A673 (cell line): Measurements from ENCODE around the gene TSPYL4. TPM values are rescaled to one million over a fixed set of nuclear protein-coding genes. Genes with fewer than 3 reads are reported as not detected.
"Not testable (repeated sequence)": the region's sequence is repeated elsewhere in the genome, so short reads cannot be mapped to it uniquely, and the experiment has no call there.

Experiments
- BruUV-seq: library from RNA; stranded (reverse); fragments of 400-500 nt; replicated peaks from 2 replicates; lab custom pipeline; 2021; lab: Mats Ljungman, UMichigan
- CTCF ChIA-PET: fragments of 300-600 bp; sonication (Branson Sonifier 250); formaldehyde crosslinking; loops from one replicate; lab custom pipeline; 2022; ENCODE audit warnings: antibody characterized with exemption; lab: Charles Lee
- POLR2A ChIA-PET: fragments of 300-600 bp; sonication (Branson Sonifier 250); formaldehyde crosslinking; loops from one replicate; lab custom pipeline; 2022; ENCODE audit warnings: antibody characterized with exemption; ENCODE audit not compliant: low non-redundant PET; lab: Charles Lee
- DNase-seq: peaks from one replicate; pipeline ENCODE4 v3.0.0-alpha.2; 2015; ENCODE audit warnings: low spot score
- H3K27ac ChIP-seq: fragments of 200-600 bp; sonication (generic); 2 replicates; pipeline ENCODE4 v1.5.1; 2016; ENCODE audit warnings: mixed run types, low read depth, mild to moderate bottlenecking, mixed read lengths, antibody characterized with exemption, low read length; ENCODE audit not compliant: poor library complexity, severe bottlenecking
- H3K27me3 ChIP-seq: fragments of 200-600 bp; sonication (generic); replicated peaks from 2 replicates; pipeline ENCODE4 v1.6.1; 2017; ENCODE audit warnings: mixed run types, low read depth, mild to moderate bottlenecking, mixed read lengths, antibody characterized with exemption, low read length; ENCODE audit not compliant: insufficient read depth, poor library complexity
- H3K36me3 ChIP-seq: fragments of 200-600 bp; sonication (generic); 2 replicates; pipeline ENCODE4 v1.6.1; 2016; ENCODE audit warnings: mixed run types, mild to moderate bottlenecking, mixed read lengths, antibody characterized with exemption, low read length; ENCODE audit not compliant: insufficient read depth, poor library complexity, severe bottlenecking
- H3K4me1 ChIP-seq: fragments of 200-600 bp; sonication (generic); 2 replicates; pipeline ENCODE4 v1.6.1; 2017; ENCODE audit warnings: mixed run types, mild to moderate bottlenecking, mixed read lengths, antibody characterized with exemption, low read length; ENCODE audit not compliant: insufficient read depth, poor library complexity, severe bottlenecking
- H3K4me3 ChIP-seq: fragments of 200-600 bp; sonication (generic); 2 replicates; pipeline ENCODE4 v1.5.1; 2016; ENCODE audit warnings: low read depth, mixed run types, mild to moderate bottlenecking, mixed read lengths, low read length; ENCODE audit not compliant: poor library complexity, severe bottlenecking
- H3K9me3 ChIP-seq: fragments of 200-600 bp; sonication (generic); 2 replicates; pipeline ENCODE4 v1.6.1; 2016; ENCODE audit warnings: mixed run types, low read depth, mild to moderate bottlenecking, mixed read lengths, antibody characterized with exemption, low read length; ENCODE audit not compliant: poor library complexity, severe bottlenecking
- CTCF ChIP-seq: fragments of 300-800, 200-600 bp; sonication (generic); conservative IDR thresholded peaks from 2 replicates; pipeline ENCODE4 v1.5.1; 2017; ENCODE audit warnings: low read depth, mild to moderate bottlenecking, antibody characterized with exemption, low read length, moderate library complexity, mixed read lengths
- EZH2 ChIP-seq: fragments of 200-600 bp; sonication (generic); IDR thresholded peaks from 2 replicates; pipeline ENCODE4 v1.6.1; 2017; ENCODE audit warnings: borderline replicate concordance, low read depth, mild to moderate bottlenecking, mixed read lengths, antibody characterized with exemption, low read length; ENCODE audit not compliant: poor library complexity, severe bottlenecking
- intact Hi-C: fragments of 100-400 bp; cut with micrococcal nuclease; formaldehyde crosslinking; loops from one replicate; pipeline ENCODE4 v1.10.0; 2022; ENCODE audit not compliant: unreplicated experiment
- total RNA-seq: library from RNA; stranded (reverse); gene quantifications from 2 replicates; pipeline ENCODE4 v1.2.3, GENCODE V29; 2021

TSPYL4 gene
- total RNA-seq, 1 experiment from 2014 or later, result 17.2 TPM

- TF ChIP-seq EZH2, result no peak
- TF ChIP-seq CTCF, result peak; percentile 90
- BruUV-seq, result no TSS peak
- CTCF ChIA-PET, result interaction anchor here (0.6 to 2.2 kb wide), 7 partner anchors 19 to 574 kb away, joined by 3 to 17 read pairs (median 7); no protein-coding TSS in a partner anchor
- POLR2A ChIA-PET, result no interaction called here
- Histone ChIP-seq H3K27me3 (no peaks in the 10 kb centered on the region), H3K27ac (no peak overlapping the region), H3K9me3 (no peaks in the 10 kb centered on the region), H3K4me3 (no peak overlapping the region), H3K4me1 (no peaks in the 10 kb centered on the region), H3K36me3 (no peaks in the 10 kb centered on the region)
- intact Hi-C loops, result loop anchor here (1.0 to 10.0 kb wide), 4 partner anchors 147 to 274 kb away; no protein-coding TSS in a partner anchor
- DNase-seq, result peak; percentile 58
Measured at GRCh38 chr6:116287689-116288282, 33.9 kb upstream of the TSPYL4 start.

- H3K36me3 ChIP-seq, result no peaks in the 10 kb centered on the region
- DNase-seq, result no peak
- H3K27me3 ChIP-seq, result no peaks in the 10 kb centered on the region
- CTCF ChIA-PET, result interaction anchor here (0.6 to 2.2 kb wide), 7 partner anchors 18 to 575 kb away, joined by 3 to 17 read pairs (median 7); no protein-coding TSS in a partner anchor
- TF ChIP-seq CTCF (no peak), EZH2 (no peak)
- H3K4me1 ChIP-seq, result no peaks in the 10 kb centered on the region
- no peak overlapping the region for H3K27ac ChIP-seq
- H3K9me3 ChIP-seq, result no peaks in the 10 kb centered on the region
- no TSS peak for BruUV-seq
- POLR2A ChIA-PET, result no interaction called here
- intact Hi-C loops, result loop anchor here (1.0 to 10.0 kb wide), 4 partner anchors 148 to 274 kb away; no protein-coding TSS in a partner anchor
- H3K4me3 ChIP-seq, result no peak overlapping the region
Measured at GRCh38 chr6:116286773-116287358, 33.0 kb upstream of the TSPYL4 start.

DNA sequence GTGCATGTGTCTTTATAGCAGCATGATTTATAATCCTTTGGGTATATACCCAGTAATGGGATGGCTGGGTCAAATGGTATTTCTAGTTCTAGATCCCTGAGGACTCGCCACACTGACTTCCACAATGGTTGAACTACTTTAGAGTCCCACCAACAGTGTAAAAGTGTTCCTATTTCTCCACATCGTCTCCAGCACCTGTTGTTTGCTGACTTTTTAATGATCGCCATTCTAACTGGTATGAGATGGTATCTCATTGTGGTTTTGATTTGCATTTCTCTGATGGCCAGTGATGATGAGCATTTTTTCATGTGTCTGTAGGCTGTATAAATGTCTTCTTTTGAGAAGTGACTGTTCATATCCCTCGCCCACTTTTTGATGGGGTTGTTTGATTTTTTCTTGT lies 31.1 kb upstream of the TSPYL4 start:
- H3K27me3 ChIP-seq, H3K27ac ChIP-seq, POLR2A ChIA-PET, CTCF ChIA-PET, DNase-seq, H3K4me3 ChIP-seq, H3K36me3 ChIP-seq, H3K4me1 ChIP-seq, BruUV-seq, H3K9me3 ChIP-seq: not testable (repeated sequence)
- intact Hi-C loops, result loop anchor here (10.0 kb wide), 1 partner anchor 150 kb away; no protein-coding TSS in a partner anchor
